SK-N-SH treated with all-trans-retinoic acid at 6 μM for 48 hours (cell line): ENCODE measurements around the gene LY6G6F.
A peak's percentile ranks its signal among the peaks of the same experiment; 100 is the strongest.

Experiments used
- ATAC-seq: fragments of 200-7000 bp; cut with Tn5 transposase; 3 replicates; pipeline ENCODE4 v1.9.1; 2020; ENCODE audit warnings: mild to moderate bottlenecking, moderate library complexity
- ARNTL ChIP-seq: fragments of 450-650 bp; formaldehyde crosslinking; IDR thresholded peaks from 2 replicates; pipeline ENCODE4 v1.5.0; 2020; ENCODE audit warnings: low read depth, mild to moderate bottlenecking, moderate library complexity, borderline replicate concordance
- BACH2 ChIP-seq: fragments of 250-450 bp; sonication (Bioruptor Pico); IDR thresholded peaks from 2 replicates; pipeline ENCODE4 v1.9.0; 2021; ENCODE audit warnings: mild to moderate bottlenecking, borderline replicate concordance
- CREB5 ChIP-seq: fragments of 250-450 bp; sonication (Bioruptor Pico); IDR thresholded peaks from 2 replicates; pipeline ENCODE4 v1.5.1; 2020; ENCODE audit warnings: low read depth, mild to moderate bottlenecking, moderate library complexity
- CSDC2 ChIP-seq: fragments of 250-450 bp; sonication (Bioruptor Pico); IDR thresholded peaks from 2 replicates; pipeline ENCODE4 v1.5.0; 2020; ENCODE audit warnings: mild to moderate bottlenecking, moderate library complexity
- CSRNP3 ChIP-seq: fragments of 250-450 bp; sonication (Bioruptor Pico); IDR thresholded peaks from 2 replicates; pipeline ENCODE4 v1.5.1; 2021; ENCODE audit warnings: mild to moderate bottlenecking, moderate library complexity
- GLIS3 ChIP-seq: fragments of 250-450 bp; sonication (Bioruptor Pico); IDR thresholded peaks from 2 replicates; pipeline ENCODE4 v1.5.0; 2020; ENCODE audit warnings: mild to moderate bottlenecking, moderate library complexity
- ISL1 ChIP-seq: fragments of 250-450 bp; sonication (Bioruptor Pico); IDR thresholded peaks from 2 replicates; pipeline ENCODE4 v2.1.2; 2022; ENCODE audit warnings: mild to moderate bottlenecking, moderate library complexity
- OSR1 ChIP-seq: fragments of 250-450 bp; sonication (Bioruptor Pico); IDR thresholded peaks from 2 replicates; pipeline ENCODE4 v1.8.0; 2022; ENCODE audit warnings: moderate library complexity, mild to moderate bottlenecking, inconsistent platforms
- PPARA ChIP-seq: fragments of 250-450 bp; sonication (Bioruptor Pico); IDR thresholded peaks from 2 replicates; pipeline ENCODE4 v1.5.0; 2020; ENCODE audit warnings: mild to moderate bottlenecking, borderline replicate concordance
- RARB ChIP-seq: fragments of 250-450 bp; sonication (Bioruptor Pico); IDR thresholded peaks from 2 replicates; pipeline ENCODE4 v1.8.0; 2021; ENCODE audit warnings: mild to moderate bottlenecking, moderate library complexity
- SNAI2 ChIP-seq: fragments of 250-450 bp; sonication (Bioruptor Pico); IDR thresholded peaks from 2 replicates; pipeline ENCODE4 v1.5.0; 2020; ENCODE audit warnings: mild to moderate bottlenecking, moderate library complexity
- TCF4 ChIP-seq: fragments of 250-450 bp; sonication (Bioruptor Pico); IDR thresholded peaks from 2 replicates; pipeline ENCODE4 v1.8.0; 2021; ENCODE audit warnings: mild to moderate bottlenecking, moderate library complexity, borderline replicate concordance
- TOX ChIP-seq: fragments of 250-450 bp; sonication (Bioruptor Pico); IDR thresholded peaks from 2 replicates; pipeline ENCODE4 v1.8.0; 2021; ENCODE audit warnings: mild to moderate bottlenecking, moderate library complexity, borderline replicate concordance
- TSHZ2 ChIP-seq: fragments of 250-450 bp; sonication (Bioruptor Pico); IDR thresholded peaks from 2 replicates; pipeline ENCODE4 v1.5.0; 2020; ENCODE audit warnings: mild to moderate bottlenecking, moderate library complexity
- ZC3H10 ChIP-seq: fragments of 250-450 bp; sonication (Bioruptor Pico); IDR thresholded peaks from 2 replicates; pipeline ENCODE4 v1.5.1; 2021; ENCODE audit warnings: mild to moderate bottlenecking, moderate library complexity
- ZFP3 ChIP-seq: fragments of 250-450 bp; sonication (Bioruptor Pico); IDR thresholded peaks from 2 replicates; pipeline ENCODE4 v1.5.0; 2020; ENCODE audit warnings: mild to moderate bottlenecking, moderate library complexity
- ZFP30 ChIP-seq: fragments of 450-650 bp; formaldehyde crosslinking; IDR thresholded peaks from 2 replicates; pipeline ENCODE4 v1.5.0; 2022; ENCODE audit warnings: mild to moderate bottlenecking, moderate library complexity
- ZNF565 ChIP-seq: fragments of 450-650 bp; formaldehyde crosslinking; conservative IDR thresholded peaks from 2 replicates; pipeline ENCODE4 v1.5.0; 2020; ENCODE audit warnings: low read depth, mild to moderate bottlenecking, moderate library complexity
- ZNF70 ChIP-seq: fragments of 450-650 bp; formaldehyde crosslinking; IDR thresholded peaks from 2 replicates; pipeline ENCODE4 v1.5.0; 2020; ENCODE audit warnings: mild to moderate bottlenecking, moderate library complexity
- TF ChIP-seq, protein P1 (sequence below): fragments of 250-450 bp; sonication (Bioruptor Pico); IDR thresholded peaks from 2 replicates; pipeline ENCODE4 v1.8.0; 2020; ENCODE audit warnings: mild to moderate bottlenecking, moderate library complexity, borderline replicate concordance

The LY6G6F gene

GRCh38 chr6:31660381-31661261, 46.0 kb upstream of the LY6G6F start, which contains the start of gene C6orf47:
C6orf47 (minus strand) TSS chr6:31660778; CDS start chr6:31659947, 831 bp downstream.
- TF ChIP-seq CREB5 (no peak), GLIS3 (CRISPR knock-in tag) (no peak), TSHZ2 (CRISPR knock-in tag) (no peak), RARB (no peak), ISL1 (CRISPR knock-in tag) (no peak), PPARA (CRISPR knock-in tag) (no peak), ZFP30 (CRISPR knock-in tag) (no peak), ZC3H10 (CRISPR knock-in tag) (no peak), SNAI2 (CRISPR knock-in tag) (no peak), ZNF70 (no peak), TCF4 (CRISPR knock-in tag) (no peak), BACH2 (CRISPR knock-in tag) (no peak), OSR1 (no peak), ARNTL (CRISPR knock-in tag) (no peak), ZNF565 (CRISPR knock-in tag) (no peak), CSDC2 (CRISPR knock-in tag) (no peak), CSRNP3 (no peak)
- TF ChIP-seq, protein P1, sequence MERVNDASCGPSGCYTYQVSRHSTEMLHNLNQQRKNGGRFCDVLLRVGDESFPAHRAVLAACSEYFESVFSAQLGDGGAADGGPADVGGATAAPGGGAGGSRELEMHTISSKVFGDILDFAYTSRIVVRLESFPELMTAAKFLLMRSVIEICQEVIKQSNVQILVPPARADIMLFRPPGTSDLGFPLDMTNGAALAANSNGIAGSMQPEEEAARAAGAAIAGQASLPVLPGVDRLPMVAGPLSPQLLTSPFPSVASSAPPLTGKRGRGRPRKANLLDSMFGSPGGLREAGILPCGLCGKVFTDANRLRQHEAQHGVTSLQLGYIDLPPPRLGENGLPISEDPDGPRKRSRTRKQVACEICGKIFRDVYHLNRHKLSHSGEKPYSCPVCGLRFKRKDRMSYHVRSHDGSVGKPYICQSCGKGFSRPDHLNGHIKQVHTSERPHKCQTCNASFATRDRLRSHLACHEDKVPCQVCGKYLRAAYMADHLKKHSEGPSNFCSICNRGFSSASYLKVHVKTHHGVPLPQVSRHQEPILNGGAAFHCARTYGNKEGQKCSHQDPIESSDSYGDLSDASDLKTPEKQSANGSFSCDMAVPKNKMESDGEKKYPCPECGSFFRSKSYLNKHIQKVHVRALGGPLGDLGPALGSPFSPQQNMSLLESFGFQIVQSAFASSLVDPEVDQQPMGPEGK (CRISPR knock-in tag), result no peak
- ATAC-seq, result peak; percentile 84

GRCh38 chr6:31661262-31662123, 45.2 kb upstream of the LY6G6F start:
- TF ChIP-seq ZFP30 (CRISPR knock-in tag), result no peak
- TF ChIP-seq TCF4 (CRISPR knock-in tag), result no peak
- no peak for TF ChIP-seq ZC3H10 (CRISPR knock-in tag)
- TF ChIP-seq ZFP3 (CRISPR knock-in tag), result no peak
- TF ChIP-seq ARNTL (CRISPR knock-in tag), result no peak
- no peak for TF ChIP-seq GLIS3 (CRISPR knock-in tag)
- no peak for TF ChIP-seq CREB5
- TF ChIP-seq, protein P1 (CRISPR knock-in tag), result no peak
- TF ChIP-seq RARB, result no peak
- no peak for TF ChIP-seq ISL1 (CRISPR knock-in tag)
- no peak for TF ChIP-seq TOX (CRISPR knock-in tag)
- TF ChIP-seq SNAI2 (CRISPR knock-in tag), result no peak
- TF ChIP-seq ZNF565 (CRISPR knock-in tag), result no peak
- TF ChIP-seq PPARA (CRISPR knock-in tag), result no peak
- TF ChIP-seq CSDC2 (CRISPR knock-in tag), result no peak
- TF ChIP-seq TSHZ2 (CRISPR knock-in tag), result no peak
- TF ChIP-seq ZNF70, result no peak
- no peak for TF ChIP-seq BACH2 (CRISPR knock-in tag)
- TF ChIP-seq, all 23 proteins: peak for 0
- no peak for ATAC-seq
